HCT116 (cell line): ENCODE data around the gene NARS2. TPM values are rescaled to one million over a fixed set of nuclear protein-coding genes. Genes with fewer than 3 reads are reported as not detected.

Experiments used
- ATAC-seq: fragments of 200-7000 bp; cut with Tn5 transposase; 2 replicates; pipeline ENCODE4 v1.9.1; 2020; ENCODE audit warnings: mild to moderate bottlenecking, moderate library complexity
- BruUV-seq: library from RNA; stranded (reverse); fragments of 400-500 nt; replicated peaks from 2 replicates; lab custom pipeline; 2021; lab: Mats Ljungman, UMichigan
- CTCF ChIA-PET: fragments of 300-600 bp; sonication (Branson Sonifier 250); formaldehyde crosslinking; loops from one replicate; lab custom pipeline; 2021; ENCODE audit warnings: antibody characterized with exemption; lab: Charles Lee
- POLR2A ChIA-PET: fragments of 300-600, 350-600 bp; sonication (Branson Sonifier 250); formaldehyde crosslinking; loops from one replicate; lab custom pipeline; 2021; ENCODE audit warnings: antibody characterized with exemption; lab: Charles Lee
- RAD21 ChIA-PET, 2 experiments: fragments of 300-600 bp; sonication (Branson Sonifier 250); formaldehyde crosslinking; loops; one replicate each; lab custom pipeline; 2023; ENCODE audit warnings: low total read pairs in 2 of 2; ENCODE audit not compliant: uncharacterized antibody in 2 of 2, unreplicated experiment in 2 of 2, low non-redundant PET in 1 of 2; lab: Charles Lee
- DNase-seq: peaks from one replicate; pipeline ENCODE4 v3.0.0-alpha.2; 2010; ENCODE audit warnings: low read depth, low spot score
- H2AFZ ChIP-seq: fragments of 200-600 bp; shearing (Covaris generic), sonication (generic); 2 replicates; pipeline ENCODE4 v1.6.1; 2017; ENCODE audit warnings: low read depth, mixed run types, mixed read lengths, antibody characterized with exemption, low read length; ENCODE audit not compliant: poor library complexity, severe bottlenecking
- H3K27ac ChIP-seq: 2 replicates; pipeline ENCODE4 v1.5.1; 2012; ENCODE audit warnings: low read depth, low read length
- H3K27me3 ChIP-seq: fragments of 200-600 bp; sonication (generic); 2 replicates; pipeline ENCODE4 v1.6.1; 2016; ENCODE audit warnings: mixed run types, low read length, mixed read lengths; ENCODE audit not compliant: insufficient read depth
- H3K36me3 ChIP-seq, 2 experiments: fragments of 200-500 bp in 1 of 2; fragments of 200-600 bp in 1 of 2; sonication (Bioruptor generic) in 1 of 2; sonication (generic) in 1 of 2; 2 replicates each; pipeline versions ENCODE4 v1.5.1 to v1.6.1; 2014 to 2016; ENCODE audit warnings: low read length in 2 of 2, inconsistent platforms in 1 of 2, mixed read lengths in 1 of 2, mixed run types in 1 of 2; ENCODE audit not compliant: insufficient read depth in 2 of 2, control insufficient read depth in 1 of 2
- H3K4me1 ChIP-seq, 2 experiments: fragments of 200-600 bp in 1 of 2; sonication (generic) in 1 of 2; 2 replicates each; pipeline versions ENCODE4 v1.5.1 to v1.6.1; 2012 to 2017; ENCODE audit warnings: low read length in 2 of 2, inconsistent platforms in 1 of 2, mild to moderate bottlenecking in 1 of 2, mixed read lengths in 1 of 2, mixed run types in 1 of 2, moderate library complexity in 1 of 2; ENCODE audit not compliant: insufficient read depth in 2 of 2, control insufficient read depth in 1 of 2
- H3K4me2 ChIP-seq: fragments of 200-600 bp; sonication (generic); 2 replicates; pipeline ENCODE4 v1.6.1; 2017; ENCODE audit warnings: mixed run types, low read length, mixed read lengths
- H3K4me3 ChIP-seq, 2 experiments: fragments of 200-600 bp in 1 of 2; sonication (generic) in 1 of 2; replicated peaks in 1 of 2; 2 replicates each; pipeline ENCODE4 v1.5.1; 2011 to 2016; ENCODE audit warnings: low read length in 2 of 2, control low read depth in 1 of 2, low read depth in 1 of 2, mild to moderate bottlenecking in 1 of 2, mixed read lengths in 1 of 2, mixed run types in 1 of 2
- H3K79me2 ChIP-seq: fragments of 200-600 bp; sonication (generic); 2 replicates; pipeline ENCODE4 v1.6.1; 2017; ENCODE audit warnings: mild to moderate bottlenecking, mixed run types, low read length, moderate library complexity, mixed read lengths; ENCODE audit not compliant: insufficient read depth
- H3K9ac ChIP-seq: fragments of 200-600 bp; sonication (generic); 2 replicates; pipeline ENCODE4 v1.6.1; 2016; ENCODE audit warnings: low read length, mixed read lengths
- H3K9me2 ChIP-seq: fragments of 200-600 bp; sonication (generic), shearing (Covaris generic); 2 replicates; pipeline ENCODE4 v1.6.1; 2017; ENCODE audit warnings: mixed run types, mild to moderate bottlenecking, moderate library complexity; ENCODE audit not compliant: insufficient read depth
- H3K9me3 ChIP-seq, 2 experiments: fragments of 200-500 bp in 1 of 2; fragments of 200-600 bp in 1 of 2; sonication (Bioruptor generic) in 1 of 2; sonication (generic) in 1 of 2; 2 replicates each; pipeline ENCODE4 v1.6.1; 2014 to 2017; ENCODE audit warnings: low read length in 2 of 2, mixed read lengths in 2 of 2, inconsistent platforms in 1 of 2, low read depth in 1 of 2, mild to moderate bottlenecking in 1 of 2, mixed run types in 1 of 2, moderate library complexity in 1 of 2; ENCODE audit not compliant: control insufficient read depth in 1 of 2, insufficient read depth in 1 of 2
- H4K20me1 ChIP-seq: fragments of 200-600 bp; sonication (generic), shearing (Covaris generic); 2 replicates; pipeline ENCODE4 v1.6.1; 2017; ENCODE audit warnings: mixed run types, mild to moderate bottlenecking, moderate library complexity; ENCODE audit not compliant: insufficient read depth
- CBX3 ChIP-seq: IDR thresholded peaks from 2 replicates; pipeline ENCODE4 v1.6.1; 2012; ENCODE audit warnings: low read depth
- CEBPB ChIP-seq: IDR thresholded peaks from 2 replicates; pipeline ENCODE4 v1.6.1; 2012; ENCODE audit warnings: low read depth
- CTCF ChIP-seq, 3 experiments: fragments of 200-600 bp in 1 of 3; sonication (generic) in 1 of 3; IDR thresholded peaks in 2 of 3; conservative IDR thresholded peaks in 1 of 3; 2 replicates each; pipeline ENCODE4 v1.5.1; 2012 to 2017; ENCODE audit warnings: low read depth in 2 of 3, low read length in 2 of 3, antibody characterized with exemption in 1 of 3, borderline replicate concordance in 1 of 3, control low read depth in 1 of 3, mild to moderate bottlenecking in 1 of 3, mixed read lengths in 1 of 3, mixed run types in 1 of 3, moderate library complexity in 1 of 3; ENCODE audit not compliant: insufficient read depth in 1 of 3
- EGR1 ChIP-seq: IDR thresholded peaks from 2 replicates; pipeline ENCODE4 v1.6.1; 2012; ENCODE audit warnings: low read depth
- ELF1 ChIP-seq: IDR thresholded peaks from 2 replicates; pipeline ENCODE4 v1.6.1; 2012; ENCODE audit warnings: low read depth, borderline replicate concordance
- EZH2 ChIP-seq: fragments of 200-600 bp; sonication (generic); IDR thresholded peaks from 2 replicates; pipeline ENCODE4 v1.6.1; 2017; ENCODE audit warnings: antibody characterized with exemption, mixed run types
- EZH2phosphoT487 ChIP-seq: fragments of 200-600 bp; IDR thresholded peaks from 2 replicates; pipeline ENCODE4 v1.6.1; 2018; ENCODE audit warnings: antibody characterized with exemption, borderline replicate concordance
- MAX ChIP-seq: IDR thresholded peaks from 2 replicates; pipeline ENCODE4 v1.6.1; 2012
- POLR2A ChIP-seq: IDR thresholded peaks from 2 replicates; pipeline ENCODE4 v1.7.0; 2011; ENCODE audit warnings: borderline replicate concordance; ENCODE audit not compliant: insufficient read depth, insufficient read length; ENCODE audit errors: extremely low read depth
- POLR2AphosphoS5 ChIP-seq: IDR thresholded peaks from 2 replicates; pipeline ENCODE4 v1.6.1; 2011; ENCODE audit warnings: mild to moderate bottlenecking, low read depth, low read length, moderate library complexity
- RAD21 ChIP-seq: IDR thresholded peaks from 2 replicates; pipeline ENCODE4 v1.6.1; 2012; ENCODE audit warnings: low read depth, mild to moderate bottlenecking
- REST ChIP-seq: IDR thresholded peaks from 2 replicates; pipeline ENCODE4 v1.6.1; 2012; ENCODE audit warnings: low read depth
- SIN3A ChIP-seq: IDR thresholded peaks from 2 replicates; pipeline ENCODE4 v1.6.1; 2012; ENCODE audit warnings: low read depth
- SP1 ChIP-seq: IDR thresholded peaks from 2 replicates; pipeline ENCODE4 v1.6.1; 2012; ENCODE audit warnings: low read depth
- SRF ChIP-seq: IDR thresholded peaks from 2 replicates; pipeline ENCODE4 v1.6.1; 2012; ENCODE audit warnings: low read depth
- TCF7L2 ChIP-seq: IDR thresholded peaks from 2 replicates; pipeline ENCODE4 v1.7.0; 2011; ENCODE audit warnings: borderline replicate concordance, inconsistent platforms; ENCODE audit not compliant: insufficient read depth, insufficient read length; ENCODE audit errors: extremely low read depth
- ZFX ChIP-seq: fragments of 450-650 bp; IDR thresholded peaks from 2 replicates; pipeline ENCODE4 v1.6.1; 2017
- ZNF274 ChIP-seq: fragments of 200-500 bp; sonication (Bioruptor generic); IDR thresholded peaks from 2 replicates; pipeline ENCODE4 v1.6.1; 2014; ENCODE audit warnings: mild to moderate bottlenecking, low read depth, low read length, inconsistent platforms
- intact Hi-C: fragments of 100-400 bp; cut with micrococcal nuclease; formaldehyde crosslinking; loops from 2 replicates; pipeline ENCODE4 v1.10.0; 2022
- total RNA-seq: library from RNA; stranded (reverse); gene quantifications from one replicate; pipeline ENCODE4 v1.2.1, GENCODE V29; 2021; ENCODE audit not compliant: unreplicated experiment

NARS2 gene
- total RNA-seq, 1 experiment from 2014 or later, result 26.0 TPM

- peaks cover 0 to 7% of the 10 kb centered on the region in 2 experiments; a peak in 2 of 4 replicates for H3K4me1 ChIP-seq
- peaks cover 34% of the 10 kb centered on the region for H3K79me2 ChIP-seq
- peaks cover 26 to 41% of the 10 kb centered on the region in 2 experiments; a peak in 3 of 4 replicates for H3K36me3 ChIP-seq
- no peak overlapping the region for H2AFZ ChIP-seq
- no peaks in the 10 kb centered on the region for H3K9me3 ChIP-seq
- no peaks in the 10 kb centered on the region; the same call in 1 of the 2 replicates for H4K20me1 ChIP-seq
- H3K4me2 ChIP-seq, result no peak overlapping the region
- DNase-seq (no peak), ATAC-seq (no peak)
- no peaks in the 10 kb centered on the region for H3K27me3 ChIP-seq
- BruUV-seq, result no TSS peak
- intact Hi-C loops, result no loop called here
- TF ChIP-seq EZH2phosphoT487 (no peak), RAD21 (no peak), ZNF274 (no peak), ZFX (no peak), SRF (no peak), CBX3 (no peak), SP1 (no peak), TCF7L2 (no peak), CTCF (IDR thresholded peaks at IDR 0.05 in 2 of 3, conservative IDR thresholded peaks at IDR 0.05 in 1 of 3; ENCODE audit: borderline replicate concordance in 1 of 3, insufficient read depth in 1 of 3, low read depth in 2 of 3, low read length in 2 of 3) (no peak), EZH2 (no peak), MAX (no peak), SIN3A (no peak), CEBPB (no peak), EGR1 (no peak), ELF1 (no peak), POLR2A (no peak), REST (no peak), POLR2AphosphoS5 (no peak)
- H3K4me3 ChIP-seq, result no peak overlapping the region
- H3K9me2 ChIP-seq, result no peaks in the 10 kb centered on the region
- no peak overlapping the region for H3K27ac ChIP-seq
- ChIA-PET RAD21 (no interaction called here), CTCF (interaction anchor here (1.6 kb wide), 1 partner anchor 339 kb away, joined by 5 read pairs; no protein-coding TSS in a partner anchor), POLR2A (no interaction called here)
- H3K9ac ChIP-seq, result no peak overlapping the region
These were observed 7.5 kb downstream of the NARS2 start for GRCh38 chr11:78567209-78567608.
